Measurements from ENCODE around the gene ERVK3-1.

The ERVK3-1 gene

GRCh38 chr19:58353717-58354477 lies 48.7 kb downstream of the ERVK3-1 start:
- Histone ChIP-seq H3K9me3 (replicated peaks in 1 of 2; ENCODE audit: control insufficient read depth in 2 of 2, insufficient read depth in 1 of 2, low read depth in 1 of 2, low read length in 2 of 2) (no peaks in the 10 kb centered on the region), H2BK15ac (ENCODE audit: low read length) (no peak overlapping the region), H3K36me3 (replicated peaks in 1 of 2; ENCODE audit: control insufficient read depth in 2 of 2, insufficient read depth in 2 of 2, low read length in 2 of 2) (peaks cover 7 to 24% of the 10 kb centered on the region in 2 donors), H3K79me1 (ENCODE audit: low read depth, low read length) (peaks cover 8% of the 10 kb centered on the region), H3K4ac (ENCODE audit: low read length) (no peak overlapping the region), H3K9ac (ENCODE audit: low read depth, low read length, poor library complexity) (no peak overlapping the region), H4K91ac (ENCODE audit: low read depth, low read length, poor library complexity) (no peak overlapping the region), H3K4me3 (ENCODE audit: low read length in 2 of 2) (no peak overlapping the region), H3K27ac (replicated peaks; ENCODE audit: low read length) (no peak overlapping the region), H3K27me3 (ENCODE audit: control insufficient read depth in 3 of 3, insufficient read depth in 3 of 3, low read depth in 1 of 3, low read length in 3 of 3) (no peaks in the 10 kb centered on the region), H3K4me2 (ENCODE audit: insufficient read depth, low read length, poor library complexity, severe bottlenecking) (no peak overlapping the region), H3K4me1 (ENCODE audit: control insufficient read depth in 2 of 2, insufficient read depth in 1 of 2, low read depth in 1 of 2, low read length in 2 of 2) (no peaks in the 10 kb centered on the region), H2BK12ac (ENCODE audit: low read length) (no peak overlapping the region), H2BK5ac (ENCODE audit: low read length) (peak overlapping the region; percentile 77), H3K18ac (ENCODE audit: low read length) (no peak overlapping the region), H2AK5ac (ENCODE audit: low read depth, low read length) (peak overlapping the region; percentile 65), H3K14ac (ENCODE audit: low read length) (no peak overlapping the region), H4K8ac (ENCODE audit: low read depth, low read length) (no peak overlapping the region), H2BK120ac (ENCODE audit: low read depth, low read length) (no peak overlapping the region), H2AFZ (ENCODE audit: low read length) (no peak overlapping the region), H3K23ac (ENCODE audit: low read depth, low read length, poor library complexity) (no peak overlapping the region)
- DNase-seq (ENCODE audit: low spot score) = no peak
- no CpG with 5 or more reads among the region's 15 CpGs for WGBS, 2 donors (ENCODE audit: extremely low coverage in 2 of 2, insufficient read length in 2 of 2, insufficient replicate concordance in 1 of 2)

GRCh38 chr19:58354478-58355030 lies 49.4 kb downstream of the ERVK3-1 start:
- H4K91ac ChIP-seq (ENCODE audit: low read depth, low read length, poor library complexity) = no peak overlapping the region
- H3K4me1 ChIP-seq (ENCODE audit: control insufficient read depth in 2 of 2, insufficient read depth in 1 of 2, low read depth in 1 of 2, low read length in 2 of 2) = no peaks in the 10 kb centered on the region
- H3K27me3 ChIP-seq (ENCODE audit: control insufficient read depth in 3 of 3, insufficient read depth in 3 of 3, low read depth in 1 of 3, low read length in 3 of 3) = no peaks in the 10 kb centered on the region
- no peak overlapping the region for H3K23ac ChIP-seq (ENCODE audit: low read depth, low read length, poor library complexity)
- peak overlapping the region; percentile 37 for H3K9ac ChIP-seq (ENCODE audit: low read depth, low read length, poor library complexity)
- H3K9me3 ChIP-seq (replicated peaks in 1 of 2; ENCODE audit: control insufficient read depth in 2 of 2, insufficient read depth in 1 of 2, low read depth in 1 of 2, low read length in 2 of 2) = no peaks in the 10 kb centered on the region
- peaks cover 8% of the 10 kb centered on the region for H3K79me1 ChIP-seq (ENCODE audit: low read depth, low read length)
- H3K4me2 ChIP-seq (ENCODE audit: insufficient read depth, low read length, poor library complexity, severe bottlenecking) = no peak overlapping the region
- no peak overlapping the region for H3K18ac ChIP-seq (ENCODE audit: low read length)
- WGBS, 2 donors (ENCODE audit: extremely low coverage in 2 of 2, insufficient read length in 2 of 2, insufficient replicate concordance in 1 of 2) = no CpG with 5 or more reads among the region's 6 CpGs
- H2BK15ac ChIP-seq (ENCODE audit: low read length) = no peak overlapping the region
- no peak overlapping the region for H2BK5ac ChIP-seq (ENCODE audit: low read length)
- H3K4me3 ChIP-seq (ENCODE audit: low read length in 2 of 2) = no peak overlapping the region
- H3K4ac ChIP-seq (ENCODE audit: low read length) = no peak overlapping the region
- H2BK12ac ChIP-seq (ENCODE audit: low read length) = no peak overlapping the region
- no peak overlapping the region for H2AFZ ChIP-seq (ENCODE audit: low read length)
- no peak overlapping the region for H3K27ac ChIP-seq (replicated peaks; ENCODE audit: low read length)
- H4K8ac ChIP-seq (ENCODE audit: low read depth, low read length) = no peak overlapping the region
- DNase-seq (ENCODE audit: low spot score) = no peak
- H3K36me3 ChIP-seq (replicated peaks in 1 of 2; ENCODE audit: control insufficient read depth in 2 of 2, insufficient read depth in 2 of 2, low read length in 2 of 2) = peaks cover 7 to 24% of the 10 kb centered on the region in 2 donors
- no peak overlapping the region for H3K14ac ChIP-seq (ENCODE audit: low read length)
- no peak overlapping the region for H2AK5ac ChIP-seq (ENCODE audit: low read depth, low read length)
- H2BK120ac ChIP-seq (ENCODE audit: low read depth, low read length) = no peak overlapping the region

DNA sequence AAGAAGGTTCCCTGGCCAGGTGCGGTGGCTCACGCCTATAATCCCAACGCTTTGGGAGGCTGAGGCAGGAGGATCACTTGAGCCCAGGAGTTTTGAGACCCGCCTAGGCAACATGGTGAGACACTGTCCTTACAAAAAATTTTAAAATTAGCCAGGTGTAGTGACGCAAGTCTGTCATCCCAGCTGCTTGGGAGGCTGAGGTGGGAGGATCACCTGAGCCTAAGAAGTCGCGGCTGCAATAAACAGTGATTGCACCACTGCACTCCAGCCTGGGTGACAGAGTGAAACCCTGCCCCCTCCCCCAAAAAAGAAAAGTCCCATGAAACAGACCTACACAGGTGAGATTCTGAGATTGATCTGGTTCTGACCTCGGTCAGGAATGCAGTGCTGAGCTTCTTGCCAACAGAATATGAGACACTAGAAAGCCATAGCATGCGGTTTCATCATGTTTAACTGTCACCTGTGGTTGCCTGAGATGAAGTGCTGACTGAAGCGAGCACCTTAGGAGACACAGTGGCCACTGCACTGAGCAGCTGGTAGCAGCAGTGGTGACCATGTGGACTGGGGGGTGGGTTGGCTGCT lies 50.1 kb downstream of the ERVK3-1 start:
- Histone ChIP-seq H3K23ac (ENCODE audit: low read depth, low read length, poor library complexity) (no peak overlapping the region), H3K4me3 (ENCODE audit: low read length in 2 of 2) (no peak overlapping the region), H3K36me3 (replicated peaks in 1 of 2; ENCODE audit: control insufficient read depth in 2 of 2, insufficient read depth in 2 of 2, low read length in 2 of 2) (peaks cover 7 to 24% of the 10 kb centered on the region in 2 donors), H3K9me3 (replicated peaks in 1 of 2; ENCODE audit: control insufficient read depth in 2 of 2, insufficient read depth in 1 of 2, low read depth in 1 of 2, low read length in 2 of 2) (no peaks in the 10 kb centered on the region), H3K18ac (ENCODE audit: low read length) (no peak overlapping the region), H3K4me1 (ENCODE audit: control insufficient read depth in 2 of 2, insufficient read depth in 1 of 2, low read depth in 1 of 2, low read length in 2 of 2) (no peaks in the 10 kb centered on the region), H2BK12ac (ENCODE audit: low read length) (no peak overlapping the region), H2AFZ (ENCODE audit: low read length) (no peak overlapping the region), H3K4ac (ENCODE audit: low read length) (no peak overlapping the region), H3K27me3 (ENCODE audit: control insufficient read depth in 3 of 3, insufficient read depth in 3 of 3, low read depth in 1 of 3, low read length in 3 of 3) (no peaks in the 10 kb centered on the region), H3K9ac (ENCODE audit: low read depth, low read length, poor library complexity) (no peak overlapping the region), H4K8ac (ENCODE audit: low read depth, low read length) (peak overlapping the region; percentile 82), H4K91ac (ENCODE audit: low read depth, low read length, poor library complexity) (no peak overlapping the region), H3K79me1 (ENCODE audit: low read depth, low read length) (peaks cover 8% of the 10 kb centered on the region), H2BK5ac (ENCODE audit: low read length) (no peak overlapping the region), H3K27ac (replicated peaks; ENCODE audit: low read length) (no peak overlapping the region), H3K14ac (ENCODE audit: low read length) (no peak overlapping the region), H3K4me2 (ENCODE audit: insufficient read depth, low read length, poor library complexity, severe bottlenecking) (no peak overlapping the region), H2AK5ac (ENCODE audit: low read depth, low read length) (no peak overlapping the region), H2BK120ac (ENCODE audit: low read depth, low read length) (no peak overlapping the region), H2BK15ac (ENCODE audit: low read length) (no peak overlapping the region)
- no peak for DNase-seq (ENCODE audit: low spot score)
- no CpG with 5 or more reads among the region's 10 CpGs for WGBS, 2 donors (ENCODE audit: extremely low coverage in 2 of 2, insufficient read length in 2 of 2, insufficient replicate concordance in 1 of 2)

Measured in neuronal stem cell (in vitro differentiated cells).